ENCODE measurements around the gene PAX5.

GRCh38 chr9:36827593-36827992 is 206.5 kb downstream of the PAX5 start:
- no peak for TF ChIP-seq CTCF (IDR thresholded peaks at IDR 0.05)
- no peak for TF ChIP-seq POLR2A (IDR thresholded peaks at IDR 0.05)
